ENCODE data around the gene DEUP1.

The DEUP1 gene

GRCh38 chr11:93329936-93330445 lies 551 bp upstream of the DEUP1 start:
- Histone ChIP-seq H3K36me3 (ENCODE audit: insufficient read depth, low read length) (no peaks in the 10 kb centered on the region), H3K27ac (no peak overlapping the region), H3K9me3 (ENCODE audit: low read depth, low read length) (no peaks in the 10 kb centered on the region), H3K4me3 (no peak overlapping the region), H3K9ac (ENCODE audit: insufficient read length) (no peak overlapping the region)
- DNase-seq (ENCODE audit: low read depth, low spot score), result no peak
- TF ChIP-seq POLR2AphosphoS5 (IDR thresholded peaks at IDR 0.05; ENCODE audit: borderline replicate concordance, low read depth, low read length) (no peak), FOXP2 (optimal IDR thresholded peaks at IDR 0.05; ENCODE audit: control extremely low read depth, extremely low read length, insufficient read depth) (no peak), EZH2 (IDR thresholded peaks at IDR 0.05) (no peak)

DNA sequence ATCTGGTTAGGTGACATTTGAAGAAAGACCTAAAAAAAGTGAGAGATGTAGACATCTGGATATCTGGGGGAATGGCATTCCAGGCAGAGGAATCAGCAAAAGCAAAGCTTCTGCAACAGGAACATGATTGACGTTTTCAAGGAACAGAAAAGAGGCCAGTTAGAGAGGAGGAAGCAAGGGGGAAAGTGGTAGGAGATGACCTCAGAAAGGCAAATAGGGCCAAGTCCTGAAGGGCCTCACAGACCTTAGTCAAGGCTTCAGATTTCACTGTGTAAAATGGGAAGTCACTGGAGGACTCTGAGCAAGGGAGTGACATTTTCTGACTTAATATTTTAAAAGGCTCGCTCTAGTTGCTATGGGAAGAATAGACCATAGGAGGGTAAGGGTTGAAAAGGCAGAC lies 9.7 kb downstream of the DEUP1 start:
- no peak overlapping the region for H3K4me3 ChIP-seq

GRCh38 chr11:93344855-93345333 lies 14.4 kb downstream of the DEUP1 start:
- no peak overlapping the region for H3K27ac ChIP-seq
- H3K9ac ChIP-seq (ENCODE audit: insufficient read length), result no peak overlapping the region
- TF ChIP-seq EZH2 (IDR thresholded peaks at IDR 0.05) (no peak), FOXP2 (optimal IDR thresholded peaks at IDR 0.05; ENCODE audit: control extremely low read depth, extremely low read length, insufficient read depth) (no peak), POLR2AphosphoS5 (IDR thresholded peaks at IDR 0.05; ENCODE audit: borderline replicate concordance, low read depth, low read length) (no peak)

More for the DNA sequence above, 9.7 kb downstream of the DEUP1 start:
- Histone ChIP-seq H3K27ac (no peak overlapping the region), H3K36me3 (ENCODE audit: insufficient read depth, low read length) (no peaks in the 10 kb centered on the region), H3K9me3 (ENCODE audit: low read depth, low read length) (no peaks in the 10 kb centered on the region), H3K9ac (ENCODE audit: insufficient read length) (no peak overlapping the region)
- no peak for TF ChIP-seq EZH2 (IDR thresholded peaks at IDR 0.05)
- TF ChIP-seq POLR2AphosphoS5 (IDR thresholded peaks at IDR 0.05; ENCODE audit: borderline replicate concordance, low read depth, low read length), result no peak
- DNase-seq (ENCODE audit: low read depth, low spot score), result no peak

GRCh38 chr11:93348930-93349329 lies 18.4 kb downstream of the DEUP1 start:
- no peaks in the 10 kb centered on the region for H3K9me3 ChIP-seq (ENCODE audit: low read depth, low read length)
- H3K27ac ChIP-seq, result no peak overlapping the region
- H3K36me3 ChIP-seq (ENCODE audit: insufficient read depth, low read length), result no peaks in the 10 kb centered on the region
- DNase-seq (ENCODE audit: low read depth, low spot score), result no peak
- H3K4me3 ChIP-seq, result no peak overlapping the region
- H3K9ac ChIP-seq (ENCODE audit: insufficient read length), result no peak overlapping the region
- no peak for TF ChIP-seq POLR2AphosphoS5 (IDR thresholded peaks at IDR 0.05; ENCODE audit: borderline replicate concordance, low read depth, low read length)
- TF ChIP-seq FOXP2 (optimal IDR thresholded peaks at IDR 0.05; ENCODE audit: control extremely low read depth, extremely low read length, insufficient read depth), result no peak
- TF ChIP-seq EZH2 (IDR thresholded peaks at IDR 0.05), result no peak

More at GRCh38 chr11:93344855-93345333, 14.4 kb downstream of the DEUP1 start:
- no peaks in the 10 kb centered on the region for H3K36me3 ChIP-seq (ENCODE audit: insufficient read depth, low read length)
- no peak overlapping the region for H3K4me3 ChIP-seq
- no peak for DNase-seq (ENCODE audit: low read depth, low spot score)
- no peaks in the 10 kb centered on the region for H3K9me3 ChIP-seq (ENCODE audit: low read depth, low read length)

- DNase-seq (ENCODE audit: low read depth, low spot score), result no peak
- Histone ChIP-seq H3K9me3 (ENCODE audit: low read depth, low read length) (no peaks in the 10 kb centered on the region), H3K4me3 (no peak overlapping the region), H3K9ac (ENCODE audit: insufficient read length) (no peak overlapping the region), H3K27ac (no peak overlapping the region), H3K36me3 (ENCODE audit: insufficient read depth, low read length) (no peaks in the 10 kb centered on the region)
- TF ChIP-seq POLR2AphosphoS5 (IDR thresholded peaks at IDR 0.05; ENCODE audit: borderline replicate concordance, low read depth, low read length) (no peak), EZH2 (IDR thresholded peaks at IDR 0.05) (no peak), FOXP2 (optimal IDR thresholded peaks at IDR 0.05; ENCODE audit: control extremely low read depth, extremely low read length, insufficient read depth) (no peak)
Measured at GRCh38 chr11:93350835-93351234, 20.3 kb downstream of the DEUP1 start.

- no peak for TF ChIP-seq FOXP2 (optimal IDR thresholded peaks at IDR 0.05; ENCODE audit: control extremely low read depth, extremely low read length, insufficient read depth)
- TF ChIP-seq EZH2 (IDR thresholded peaks at IDR 0.05), result no peak
- no peak for TF ChIP-seq POLR2AphosphoS5 (IDR thresholded peaks at IDR 0.05; ENCODE audit: borderline replicate concordance, low read depth, low read length)
- Histone ChIP-seq H3K9me3 (ENCODE audit: low read depth, low read length) (no peaks in the 10 kb centered on the region), H3K4me3 (no peak overlapping the region), H3K27ac (no peak overlapping the region), H3K36me3 (ENCODE audit: insufficient read depth, low read length) (no peaks in the 10 kb centered on the region), H3K9ac (ENCODE audit: insufficient read length) (no peak overlapping the region)
- DNase-seq (ENCODE audit: low read depth, low spot score), result no peak
Measured at GRCh38 chr11:93359396-93359795, 28.9 kb downstream of the DEUP1 start.

DNA sequence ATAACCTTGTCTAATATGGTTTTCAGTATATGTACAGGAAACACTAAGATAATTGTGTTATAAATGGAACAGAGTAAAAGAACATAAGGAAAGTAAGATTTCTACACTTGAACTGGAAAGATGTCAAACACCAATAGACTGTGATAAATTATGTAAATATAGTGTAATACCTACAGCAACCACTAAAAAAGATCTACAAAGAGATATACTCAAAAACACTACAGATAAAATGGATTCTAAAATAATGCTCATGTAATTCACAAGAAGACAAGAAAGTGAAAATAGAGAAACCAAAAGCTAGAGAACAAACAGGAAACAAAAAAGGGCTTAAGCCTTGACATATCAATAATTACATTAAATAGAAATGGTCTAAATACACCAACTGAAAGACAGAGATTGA lies 30.9 kb downstream of the DEUP1 start:
- Histone ChIP-seq H3K9ac (ENCODE audit: insufficient read length) (no peak overlapping the region), H3K27ac (no peak overlapping the region), H3K4me3 (no peak overlapping the region), H3K9me3 (ENCODE audit: low read depth, low read length) (no peaks in the 10 kb centered on the region), H3K36me3 (ENCODE audit: insufficient read depth, low read length) (no peaks in the 10 kb centered on the region)
- no peak for DNase-seq (ENCODE audit: low read depth, low spot score)
- no peak for TF ChIP-seq POLR2AphosphoS5 (IDR thresholded peaks at IDR 0.05; ENCODE audit: borderline replicate concordance, low read depth, low read length)
- no peak for TF ChIP-seq FOXP2 (optimal IDR thresholded peaks at IDR 0.05; ENCODE audit: control extremely low read depth, extremely low read length, insufficient read depth)
- TF ChIP-seq EZH2 (IDR thresholded peaks at IDR 0.05), result no peak

DNA sequence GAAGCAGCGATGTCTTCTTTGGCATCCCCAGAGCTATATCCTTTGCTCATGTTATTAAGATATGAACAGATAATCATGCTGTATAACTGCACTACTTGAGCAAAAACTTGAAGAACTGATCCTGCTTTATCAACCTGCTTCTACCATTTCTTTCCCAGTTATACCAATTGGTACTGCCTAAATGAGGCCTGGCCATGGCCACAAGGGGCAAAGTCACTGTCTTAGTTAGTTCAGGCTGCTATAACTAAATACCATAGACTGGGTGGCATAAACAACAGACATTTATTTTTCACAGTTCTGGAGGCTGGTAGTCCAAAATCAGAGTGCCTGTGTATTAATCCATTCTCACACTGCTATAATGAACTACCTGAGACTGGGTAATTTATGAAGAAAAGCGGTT lies 37.5 kb downstream of the DEUP1 start:
- Histone ChIP-seq H3K9me3 (ENCODE audit: low read depth, low read length) (no peaks in the 10 kb centered on the region), H3K9ac (ENCODE audit: insufficient read length) (no peak overlapping the region), H3K36me3 (ENCODE audit: insufficient read depth, low read length) (no peaks in the 10 kb centered on the region), H3K27ac (no peak overlapping the region), H3K4me3 (no peak overlapping the region)
- no peak for DNase-seq (ENCODE audit: low read depth, low spot score)
- no peak for TF ChIP-seq EZH2 (IDR thresholded peaks at IDR 0.05)
- no peak for TF ChIP-seq POLR2AphosphoS5 (IDR thresholded peaks at IDR 0.05; ENCODE audit: borderline replicate concordance, low read depth, low read length)
- TF ChIP-seq FOXP2 (optimal IDR thresholded peaks at IDR 0.05; ENCODE audit: control extremely low read depth, extremely low read length, insufficient read depth), result no peak

GRCh38 chr11:93370260-93370659 lies 39.7 kb downstream of the DEUP1 start:
- Histone ChIP-seq H3K4me3 (no peak overlapping the region), H3K9ac (ENCODE audit: insufficient read length) (no peak overlapping the region), H3K36me3 (ENCODE audit: insufficient read depth, low read length) (no peaks in the 10 kb centered on the region), H3K9me3 (ENCODE audit: low read depth, low read length) (no peaks in the 10 kb centered on the region), H3K27ac (no peak overlapping the region)
- no peak for TF ChIP-seq EZH2 (IDR thresholded peaks at IDR 0.05)
- TF ChIP-seq POLR2AphosphoS5 (IDR thresholded peaks at IDR 0.05; ENCODE audit: borderline replicate concordance, low read depth, low read length), result no peak
- no peak for TF ChIP-seq FOXP2 (optimal IDR thresholded peaks at IDR 0.05; ENCODE audit: control extremely low read depth, extremely low read length, insufficient read depth)
- no peak for DNase-seq (ENCODE audit: low read depth, low spot score)

Measured in SK-N-MC (cell line).